ENCODE data around the gene RDH16. TPM values are rescaled to one million over a fixed set of nuclear protein-coding genes. Genes with fewer than 3 reads are reported as not detected.
A peak's percentile ranks its signal among the peaks of the same experiment; 100 is the strongest.

RDH16 gene
- total RNA-seq, 1 donor from 2014 or later = 1.1 TPM

GRCh38 chr12:57003395-57003794 is 46.0 kb upstream of the RDH16 start:
- DNase-seq (ENCODE audit: low spot score in 2 of 2, unreplicated experiment in 2 of 2) = no peak

GRCh38 chr12:57001448-57001906 is 44.1 kb upstream of the RDH16 start:
- no peak overlapping the region for H3K27ac Mint-ChIP-seq
- no peak overlapping the region for H3K4me3 Mint-ChIP-seq
- TF ChIP-seq CTCF (IDR thresholded peaks at IDR 0.05; ENCODE audit: unreplicated experiment) = peak; percentile 81
- peaks cover 11% of the 10 kb centered on the region for H3K4me1 Mint-ChIP-seq
- DNase-seq (ENCODE audit: low spot score in 2 of 2, unreplicated experiment in 2 of 2) = peak; percentile 54 to 66
- no peaks in the 10 kb centered on the region for H3K9me3 Mint-ChIP-seq
- peaks cover 17% of the 10 kb centered on the region for H3K36me3 Mint-ChIP-seq
- H3K27me3 Mint-ChIP-seq (ENCODE audit: low read depth) = no peaks in the 10 kb centered on the region

More at GRCh38 chr12:57003395-57003794, 46.0 kb upstream of the RDH16 start:
- Mint-ChIP-seq H3K27ac (no peak overlapping the region), H3K27me3 (ENCODE audit: low read depth) (no peaks in the 10 kb centered on the region), H3K36me3 (peaks cover 17% of the 10 kb centered on the region), H3K4me1 (peaks cover 19% of the 10 kb centered on the region), H3K9me3 (no peaks in the 10 kb centered on the region), H3K4me3 (no peak overlapping the region)
- TF ChIP-seq CTCF (IDR thresholded peaks at IDR 0.05; ENCODE audit: unreplicated experiment) = no peak

GRCh38 chr12:57000393-57000792 is 43.0 kb upstream of the RDH16 start:
- Mint-ChIP-seq H3K27me3 (ENCODE audit: low read depth) (no peaks in the 10 kb centered on the region), H3K36me3 (peaks cover 23% of the 10 kb centered on the region), H3K4me3 (no peak overlapping the region), H3K4me1 (peaks cover 7% of the 10 kb centered on the region), H3K27ac (no peak overlapping the region), H3K9me3 (no peaks in the 10 kb centered on the region)
- no peak for DNase-seq (ENCODE audit: low spot score in 2 of 2, unreplicated experiment in 2 of 2)
- no peak for TF ChIP-seq CTCF (IDR thresholded peaks at IDR 0.05; ENCODE audit: unreplicated experiment)

- Mint-ChIP-seq H3K36me3 (peaks cover 25% of the 10 kb centered on the region), H3K4me1 (no peaks in the 10 kb centered on the region), H3K27ac (no peak overlapping the region), H3K9me3 (no peaks in the 10 kb centered on the region), H3K4me3 (no peak overlapping the region), H3K27me3 (ENCODE audit: low read depth) (no peaks in the 10 kb centered on the region)
- no peak for DNase-seq (ENCODE audit: low spot score in 2 of 2, unreplicated experiment in 2 of 2)
- TF ChIP-seq CTCF (IDR thresholded peaks at IDR 0.05; ENCODE audit: unreplicated experiment) = no peak
Observed at GRCh38 chr12:56999456-56999855, 42.0 kb upstream of the RDH16 start.

- TF ChIP-seq CTCF (IDR thresholded peaks at IDR 0.05; ENCODE audit: unreplicated experiment) = no peak
- Mint-ChIP-seq H3K4me1 (no peaks in the 10 kb centered on the region), H3K4me3 (no peak overlapping the region), H3K27me3 (ENCODE audit: low read depth) (no peaks in the 10 kb centered on the region), H3K27ac (no peak overlapping the region), H3K36me3 (peaks cover 24% of the 10 kb centered on the region), H3K9me3 (no peaks in the 10 kb centered on the region)
- DNase-seq (ENCODE audit: low spot score in 2 of 2, unreplicated experiment in 2 of 2) = no peak
Observed at GRCh38 chr12:56998981-56999380, 41.6 kb upstream of the RDH16 start.

GRCh38 chr12:56998316-56998715 is 40.9 kb upstream of the RDH16 start:
- H3K4me3 Mint-ChIP-seq = no peak overlapping the region
- H3K9me3 Mint-ChIP-seq = no peaks in the 10 kb centered on the region
- H3K27ac Mint-ChIP-seq = no peak overlapping the region
- peaks cover 20% of the 10 kb centered on the region for H3K36me3 Mint-ChIP-seq
- no peak for TF ChIP-seq CTCF (IDR thresholded peaks at IDR 0.05; ENCODE audit: unreplicated experiment)
- no peaks in the 10 kb centered on the region for H3K4me1 Mint-ChIP-seq
- no peak for DNase-seq (ENCODE audit: low spot score in 2 of 2, unreplicated experiment in 2 of 2)
- no peaks in the 10 kb centered on the region for H3K27me3 Mint-ChIP-seq (ENCODE audit: low read depth)
